Fibroblast of the aortic adventitia (primary cell): Measurements from ENCODE around the gene CDCP2. TPM values are rescaled to one million over a fixed set of nuclear protein-coding genes. Genes with fewer than 3 reads are reported as not detected.

ENCODE experiments used
- DNase-seq: peaks from one replicate; pipeline ENCODE4 v3.0.0-alpha.2; 2010; ENCODE audit warnings: low read depth
- H3K4me3 ChIP-seq: 2 replicates; pipeline ENCODE4 v1.5.1; 2011; ENCODE audit warnings: low read depth, mild to moderate bottlenecking, control low read depth, low read length, moderate library complexity
- total RNA-seq: library from RNA; depleted of rRNA; stranded (reverse); fragments of >200 nt; gene quantifications from 2 replicates; pipeline ENCODE4 v1.2.3, GENCODE V29; 2012; ENCODE audit warnings: low replicate concordance
- TF ChIP-seq, protein P1 (sequence below): IDR thresholded peaks from 2 replicates; pipeline ENCODE4 v1.5.1; 2011; ENCODE audit warnings: mild to moderate bottlenecking, low read length, control low read depth, inconsistent platforms; ENCODE audit not compliant: insufficient read depth

Gene CDCP2
- total RNA-seq, 1 donor: not detected

- DNase-seq: no peak
- no peak overlapping the region for H3K4me3 ChIP-seq
- TF ChIP-seq, protein P1, sequence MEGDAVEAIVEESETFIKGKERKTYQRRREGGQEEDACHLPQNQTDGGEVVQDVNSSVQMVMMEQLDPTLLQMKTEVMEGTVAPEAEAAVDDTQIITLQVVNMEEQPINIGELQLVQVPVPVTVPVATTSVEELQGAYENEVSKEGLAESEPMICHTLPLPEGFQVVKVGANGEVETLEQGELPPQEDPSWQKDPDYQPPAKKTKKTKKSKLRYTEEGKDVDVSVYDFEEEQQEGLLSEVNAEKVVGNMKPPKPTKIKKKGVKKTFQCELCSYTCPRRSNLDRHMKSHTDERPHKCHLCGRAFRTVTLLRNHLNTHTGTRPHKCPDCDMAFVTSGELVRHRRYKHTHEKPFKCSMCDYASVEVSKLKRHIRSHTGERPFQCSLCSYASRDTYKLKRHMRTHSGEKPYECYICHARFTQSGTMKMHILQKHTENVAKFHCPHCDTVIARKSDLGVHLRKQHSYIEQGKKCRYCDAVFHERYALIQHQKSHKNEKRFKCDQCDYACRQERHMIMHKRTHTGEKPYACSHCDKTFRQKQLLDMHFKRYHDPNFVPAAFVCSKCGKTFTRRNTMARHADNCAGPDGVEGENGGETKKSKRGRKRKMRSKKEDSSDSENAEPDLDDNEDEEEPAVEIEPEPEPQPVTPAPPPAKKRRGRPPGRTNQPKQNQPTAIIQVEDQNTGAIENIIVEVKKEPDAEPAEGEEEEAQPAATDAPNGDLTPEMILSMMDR: no peak
Measured at GRCh38 chr1:54190526-54190925, 37.7 kb upstream of the CDCP2 start.

- TF ChIP-seq, protein P1: no peak
- DNase-seq: no peak
- no peak overlapping the region for H3K4me3 ChIP-seq
Measured at GRCh38 chr1:54188291-54188690, 35.5 kb upstream of the CDCP2 start.

DNA sequence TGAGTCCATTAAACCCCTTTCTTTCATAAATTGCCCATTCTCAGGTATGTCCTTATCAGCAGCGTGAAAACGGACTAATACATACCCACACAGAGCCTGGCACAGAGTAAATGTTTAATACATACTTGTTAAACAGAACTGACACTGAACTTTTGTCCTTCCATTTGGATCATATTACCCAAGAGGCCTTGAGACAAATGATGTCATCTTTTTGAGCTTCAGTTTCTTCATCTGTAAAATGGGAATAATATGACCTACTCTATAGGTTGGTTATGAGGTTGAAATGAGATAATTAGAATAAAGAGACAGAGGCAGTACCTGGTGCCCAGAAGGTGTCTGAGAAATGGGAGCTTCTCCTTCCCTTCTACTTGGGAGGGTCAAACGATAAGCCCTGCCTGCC lies 33.3 kb upstream of the CDCP2 start:
- no peak for DNase-seq
- TF ChIP-seq, protein P1: no peak
- H3K4me3 ChIP-seq: no peak overlapping the region

GRCh38 chr1:54180701-54181360 lies 28.0 kb upstream of the CDCP2 start:
- H3K4me3 ChIP-seq: no peak overlapping the region
- TF ChIP-seq, protein P1: no peak

GRCh38 chr1:54178296-54179070 lies 25.7 kb upstream of the CDCP2 start:
- TF ChIP-seq, protein P1: no peak
- H3K4me3 ChIP-seq: no peak overlapping the region

More at GRCh38 chr1:54180701-54181360, 28.0 kb upstream of the CDCP2 start:
- DNase-seq: no peak

GRCh38 chr1:54177726-54178125 lies 24.9 kb upstream of the CDCP2 start:
- no peak for DNase-seq
- TF ChIP-seq, protein P1: no peak
- no peak overlapping the region for H3K4me3 ChIP-seq

More at GRCh38 chr1:54178296-54179070, 25.7 kb upstream of the CDCP2 start:
- DNase-seq: no peak
